Stimulated activated CD8-positive, alpha-beta memory T cell treated with anti-CD3 and anti-CD28 coated beads, Interleukin-15, amount 100 ng/mL, for 24 hours (primary cell): ENCODE measurements around the gene BNIP5.

ENCODE experiments used
- DNase-seq: peaks from one replicate; pipeline ENCODE4 v3.0.0-alpha.2; 2020; ENCODE audit warnings: low read depth

BNIP5 gene

GRCh38 chr6:36336779-36337241 lies at the start of gene BNIP5:
Gene BNIP5 (minus strand): TSS chr6:36336888. CDS start chr6:36330690, 6,198 bp downstream.
- no peak for DNase-seq

- DNase-seq, result no peak
Measured at GRCh38 chr6:36384095-36384494, 47.4 kb upstream of the BNIP5 start.

GRCh38 chr6:36383606-36384005 lies 46.9 kb upstream of the BNIP5 start:
- DNase-seq, result no peak

- DNase-seq, result no peak
Measured at GRCh38 chr6:36382976-36383375, 46.3 kb upstream of the BNIP5 start.

- DNase-seq, result no peak
Measured at GRCh38 chr6:36381502-36382389, 45.1 kb upstream of the BNIP5 start.

GRCh38 chr6:36380166-36380565 lies 43.5 kb upstream of the BNIP5 start:
- DNase-seq, result no peak

- DNase-seq, result no peak
Measured at GRCh38 chr6:36378936-36379335, 42.2 kb upstream of the BNIP5 start.

- no peak for DNase-seq
Measured at GRCh38 chr6:36378243-36378920, 41.7 kb upstream of the BNIP5 start.

GRCh38 chr6:36377594-36377993 lies 40.9 kb upstream of the BNIP5 start:
- DNase-seq, result no peak

GRCh38 chr6:36376742-36377141 lies 40.1 kb upstream of the BNIP5 start:
- no peak for DNase-seq

GRCh38 chr6:36376183-36376582 lies 39.5 kb upstream of the BNIP5 start:
- no peak for DNase-seq

- DNase-seq, result no peak
Measured at GRCh38 chr6:36375644-36376155, 39.0 kb upstream of the BNIP5 start.

- DNase-seq, result no peak
Measured at GRCh38 chr6:36374972-36375371, 38.3 kb upstream of the BNIP5 start.

- DNase-seq, result no peak
Measured at GRCh38 chr6:36374194-36374593, 37.5 kb upstream of the BNIP5 start.

- no peak for DNase-seq
Measured at GRCh38 chr6:36373368-36374019, 36.8 kb upstream of the BNIP5 start.

GRCh38 chr6:36372088-36372487 lies 35.4 kb upstream of the BNIP5 start:
- DNase-seq, result no peak

GRCh38 chr6:36371211-36371610 lies 34.5 kb upstream of the BNIP5 start:
- no peak for DNase-seq

GRCh38 chr6:36370638-36371037 lies 34.0 kb upstream of the BNIP5 start:
- DNase-seq, result no peak

GRCh38 chr6:36368921-36369865 lies 32.5 kb upstream of the BNIP5 start:
- no peak for DNase-seq

- DNase-seq, result no peak
Measured at GRCh38 chr6:36368421-36368820, 31.7 kb upstream of the BNIP5 start.

- DNase-seq, result no peak
Measured at GRCh38 chr6:36367743-36368142, 31.1 kb upstream of the BNIP5 start.
